ENCODE measurements around the gene KCNMA1.

KCNMA1 gene

DNA sequence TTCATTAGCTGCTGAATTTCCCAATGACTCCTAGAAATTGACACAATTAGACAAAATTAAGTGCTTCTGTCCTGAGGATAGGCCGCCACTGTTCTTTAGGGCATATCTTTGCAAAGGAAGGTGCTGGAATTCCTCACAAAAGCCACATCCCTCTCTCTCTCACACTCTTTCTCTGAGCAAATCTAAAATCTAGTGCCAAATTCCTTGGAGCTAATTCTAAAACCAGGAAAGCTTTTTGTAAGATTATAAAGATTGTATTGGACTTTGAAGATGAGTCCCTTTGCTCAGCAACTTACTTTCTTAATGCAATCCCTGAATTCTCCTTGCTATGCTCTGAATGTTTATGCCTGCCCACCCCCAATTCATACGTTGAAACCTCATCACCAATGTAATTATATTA, 288.9 kb downstream of the KCNMA1 start:
- Histone ChIP-seq H3K14ac (ENCODE audit: low read length) (no peak overlapping the region), H3K9me3 (replicated peaks in 1 of 2; ENCODE audit: control insufficient read depth in 2 of 2, insufficient read depth in 1 of 2, low read depth in 1 of 2, low read length in 2 of 2) (no peaks in the 10 kb centered on the region), H2BK15ac (ENCODE audit: low read length) (no peak overlapping the region), H3K4me1 (ENCODE audit: control insufficient read depth in 2 of 2, insufficient read depth in 1 of 2, low read depth in 1 of 2, low read length in 2 of 2) (peaks cover 0 to 7% of the 10 kb centered on the region in 2 donors), H2BK5ac (ENCODE audit: low read length) (no peak overlapping the region), H4K91ac (ENCODE audit: low read depth, low read length, poor library complexity) (no peak overlapping the region), H2AK5ac (ENCODE audit: low read depth, low read length) (no peak overlapping the region), H3K4ac (ENCODE audit: low read length) (no peak overlapping the region), H3K27ac (replicated peaks; ENCODE audit: low read length) (no peak overlapping the region), H3K36me3 (replicated peaks in 1 of 2; ENCODE audit: control insufficient read depth in 2 of 2, insufficient read depth in 2 of 2, low read length in 2 of 2) (no peaks in the 10 kb centered on the region), H2BK120ac (ENCODE audit: low read depth, low read length) (no peak overlapping the region), H3K18ac (ENCODE audit: low read length) (no peak overlapping the region), H2AFZ (ENCODE audit: low read length) (no peak overlapping the region), H3K4me2 (ENCODE audit: insufficient read depth, low read length, poor library complexity, severe bottlenecking) (no peak overlapping the region), H3K23ac (ENCODE audit: low read depth, low read length, poor library complexity) (no peak overlapping the region), H3K4me3 (ENCODE audit: low read length in 2 of 2) (no peak overlapping the region), H3K27me3 (ENCODE audit: control insufficient read depth in 3 of 3, insufficient read depth in 3 of 3, low read depth in 1 of 3, low read length in 3 of 3) (no peaks in the 10 kb centered on the region), H3K9ac (ENCODE audit: low read depth, low read length, poor library complexity) (no peak overlapping the region), H2BK12ac (ENCODE audit: low read length) (no peak overlapping the region), H4K8ac (ENCODE audit: low read depth, low read length) (no peak overlapping the region), H3K79me1 (ENCODE audit: low read depth, low read length) (no peaks in the 10 kb centered on the region)
- DNase-seq (ENCODE audit: low spot score) = no peak
- no CpG with 5 or more reads among the region's 2 CpGs for WGBS, 2 donors (ENCODE audit: extremely low coverage in 2 of 2, insufficient read length in 2 of 2, insufficient replicate concordance in 1 of 2)

DNA sequence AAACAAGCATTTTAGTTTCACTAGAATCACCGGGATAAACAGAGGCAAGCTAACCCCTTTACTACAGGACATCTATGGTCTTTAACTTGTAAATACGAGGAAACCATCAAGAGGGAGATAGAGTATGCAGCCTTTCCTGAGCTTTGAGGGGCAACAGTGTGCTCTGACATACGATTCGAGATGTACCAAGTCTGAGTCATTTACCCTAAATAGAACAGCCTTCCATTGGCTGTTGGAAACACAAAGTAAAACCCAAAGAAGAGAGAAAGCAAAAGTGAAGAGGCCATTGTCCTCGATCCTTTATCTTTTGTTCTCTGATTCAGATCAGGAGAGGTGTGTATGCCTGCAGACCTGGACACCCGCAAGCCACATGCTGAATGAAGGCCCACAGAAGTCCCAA, 289.5 kb downstream of the KCNMA1 start:
- H3K18ac ChIP-seq (ENCODE audit: low read length) = no peak overlapping the region
- no peak for DNase-seq (ENCODE audit: low spot score)
- H4K91ac ChIP-seq (ENCODE audit: low read depth, low read length, poor library complexity) = no peak overlapping the region
- no peak overlapping the region for H3K27ac ChIP-seq (replicated peaks; ENCODE audit: low read length)
- no peaks in the 10 kb centered on the region for H3K9me3 ChIP-seq (replicated peaks in 1 of 2; ENCODE audit: control insufficient read depth in 2 of 2, insufficient read depth in 1 of 2, low read depth in 1 of 2, low read length in 2 of 2)
- H2BK5ac ChIP-seq (ENCODE audit: low read length) = no peak overlapping the region
- H2AFZ ChIP-seq (ENCODE audit: low read length) = no peak overlapping the region
- H3K27me3 ChIP-seq (ENCODE audit: control insufficient read depth in 3 of 3, insufficient read depth in 3 of 3, low read depth in 1 of 3, low read length in 3 of 3) = no peaks in the 10 kb centered on the region
- H2AK5ac ChIP-seq (ENCODE audit: low read depth, low read length) = no peak overlapping the region
- H3K36me3 ChIP-seq (replicated peaks in 1 of 2; ENCODE audit: control insufficient read depth in 2 of 2, insufficient read depth in 2 of 2, low read length in 2 of 2) = no peaks in the 10 kb centered on the region
- H3K23ac ChIP-seq (ENCODE audit: low read depth, low read length, poor library complexity) = no peak overlapping the region
- no peak overlapping the region for H3K4ac ChIP-seq (ENCODE audit: low read length)
- H3K4me2 ChIP-seq (ENCODE audit: insufficient read depth, low read length, poor library complexity, severe bottlenecking) = no peak overlapping the region
- no peak overlapping the region for H2BK120ac ChIP-seq (ENCODE audit: low read depth, low read length)
- no peak overlapping the region for H3K4me3 ChIP-seq (ENCODE audit: low read length in 2 of 2)
- H2BK15ac ChIP-seq (ENCODE audit: low read length) = no peak overlapping the region
- no peak overlapping the region for H4K8ac ChIP-seq (ENCODE audit: low read depth, low read length)
- H3K4me1 ChIP-seq (ENCODE audit: control insufficient read depth in 2 of 2, insufficient read depth in 1 of 2, low read depth in 1 of 2, low read length in 2 of 2) = peaks cover 0 to 7% of the 10 kb centered on the region in 2 donors
- no peaks in the 10 kb centered on the region for H3K79me1 ChIP-seq (ENCODE audit: low read depth, low read length)
- no peak overlapping the region for H2BK12ac ChIP-seq (ENCODE audit: low read length)
- WGBS, 2 donors (ENCODE audit: extremely low coverage in 2 of 2, insufficient read length in 2 of 2, insufficient replicate concordance in 1 of 2) = no CpG with 5 or more reads among the region's 6 CpGs
- no peak overlapping the region for H3K14ac ChIP-seq (ENCODE audit: low read length)
- no peak overlapping the region for H3K9ac ChIP-seq (ENCODE audit: low read depth, low read length, poor library complexity)

DNA sequence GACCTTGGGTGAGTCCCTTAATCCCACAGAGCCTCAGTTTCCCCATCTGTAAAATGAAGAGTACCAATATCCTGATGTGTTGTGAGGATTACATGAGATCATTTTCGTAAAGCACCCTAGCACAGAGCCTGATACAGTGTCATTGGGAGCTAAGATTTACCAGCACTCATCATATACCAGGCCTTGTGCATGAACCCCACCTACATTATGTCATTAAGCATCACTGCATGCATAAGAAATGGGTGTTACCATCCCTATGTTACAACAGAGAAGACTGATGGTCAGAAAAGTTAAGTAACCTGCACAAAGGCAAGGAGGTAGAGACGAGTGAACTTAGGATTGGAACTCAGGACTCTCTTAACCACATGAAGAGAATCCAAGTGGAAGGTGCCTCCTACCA, 290.6 kb downstream of the KCNMA1 start:
- Histone ChIP-seq H2AFZ (ENCODE audit: low read length) (no peak overlapping the region), H2BK120ac (ENCODE audit: low read depth, low read length) (no peak overlapping the region), H4K8ac (ENCODE audit: low read depth, low read length) (no peak overlapping the region), H2AK5ac (ENCODE audit: low read depth, low read length) (no peak overlapping the region), H3K27ac (replicated peaks; ENCODE audit: low read length) (no peak overlapping the region), H3K27me3 (ENCODE audit: control insufficient read depth in 3 of 3, insufficient read depth in 3 of 3, low read depth in 1 of 3, low read length in 3 of 3) (no peaks in the 10 kb centered on the region), H3K79me1 (ENCODE audit: low read depth, low read length) (no peaks in the 10 kb centered on the region), H3K4me2 (ENCODE audit: insufficient read depth, low read length, poor library complexity, severe bottlenecking) (no peak overlapping the region), H3K4ac (ENCODE audit: low read length) (no peak overlapping the region), H3K4me1 (ENCODE audit: control insufficient read depth in 2 of 2, insufficient read depth in 1 of 2, low read depth in 1 of 2, low read length in 2 of 2) (peaks cover 0 to 7% of the 10 kb centered on the region in 2 donors), H3K9ac (ENCODE audit: low read depth, low read length, poor library complexity) (no peak overlapping the region), H3K4me3 (ENCODE audit: low read length in 2 of 2) (no peak overlapping the region), H3K18ac (ENCODE audit: low read length) (no peak overlapping the region), H3K9me3 (replicated peaks in 1 of 2; ENCODE audit: control insufficient read depth in 2 of 2, insufficient read depth in 1 of 2, low read depth in 1 of 2, low read length in 2 of 2) (no peaks in the 10 kb centered on the region), H2BK15ac (ENCODE audit: low read length) (no peak overlapping the region), H2BK12ac (ENCODE audit: low read length) (no peak overlapping the region), H3K14ac (ENCODE audit: low read length) (no peak overlapping the region), H3K23ac (ENCODE audit: low read depth, low read length, poor library complexity) (no peak overlapping the region), H3K36me3 (replicated peaks in 1 of 2; ENCODE audit: control insufficient read depth in 2 of 2, insufficient read depth in 2 of 2, low read length in 2 of 2) (no peaks in the 10 kb centered on the region), H4K91ac (ENCODE audit: low read depth, low read length, poor library complexity) (no peak overlapping the region), H2BK5ac (ENCODE audit: low read length) (no peak overlapping the region)
- WGBS, 2 donors (ENCODE audit: extremely low coverage in 2 of 2, insufficient read length in 2 of 2, insufficient replicate concordance in 1 of 2) = no CpG with 5 or more reads among the region's 2 CpGs
- DNase-seq (ENCODE audit: low spot score) = no peak

DNA sequence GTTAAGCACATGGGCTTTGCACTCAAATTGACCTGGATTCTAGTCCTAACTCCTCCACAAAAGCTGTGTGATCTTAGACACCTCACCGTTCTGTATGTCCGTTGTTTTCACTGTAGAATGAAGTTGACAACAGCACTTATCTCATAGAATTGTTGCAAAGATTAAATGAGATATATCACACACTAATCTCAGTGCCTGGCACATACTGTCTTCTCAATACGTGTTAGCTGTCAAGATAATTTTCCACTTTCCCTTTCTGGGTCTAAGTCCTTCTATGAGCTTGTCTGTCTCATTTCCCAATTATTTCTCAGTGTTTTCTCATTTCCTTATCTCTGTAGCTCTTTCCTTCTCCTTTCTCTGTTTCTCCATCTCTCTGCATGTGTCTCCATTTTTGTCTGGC, 296.6 kb downstream of the KCNMA1 start:
- H2BK12ac ChIP-seq (ENCODE audit: low read length) = no peak overlapping the region
- no peak overlapping the region for H3K4me2 ChIP-seq (ENCODE audit: insufficient read depth, low read length, poor library complexity, severe bottlenecking)
- H3K18ac ChIP-seq (ENCODE audit: low read length) = no peak overlapping the region
- DNase-seq (ENCODE audit: low spot score) = no peak
- H3K36me3 ChIP-seq (replicated peaks in 1 of 2; ENCODE audit: control insufficient read depth in 2 of 2, insufficient read depth in 2 of 2, low read length in 2 of 2) = no peaks in the 10 kb centered on the region
- H3K4me3 ChIP-seq (ENCODE audit: low read length in 2 of 2) = no peak overlapping the region
- no peak overlapping the region for H4K8ac ChIP-seq (ENCODE audit: low read depth, low read length)
- no peaks in the 10 kb centered on the region for H3K79me1 ChIP-seq (ENCODE audit: low read depth, low read length)
- H2BK15ac ChIP-seq (ENCODE audit: low read length) = no peak overlapping the region
- no CpG with 5 or more reads among the region's 3 CpGs for WGBS, 2 donors (ENCODE audit: extremely low coverage in 2 of 2, insufficient read length in 2 of 2, insufficient replicate concordance in 1 of 2)
- H3K4me1 ChIP-seq (ENCODE audit: control insufficient read depth in 2 of 2, insufficient read depth in 1 of 2, low read depth in 1 of 2, low read length in 2 of 2) = peaks cover 0 to 2% of the 10 kb centered on the region in 2 donors
- H3K14ac ChIP-seq (ENCODE audit: low read length) = no peak overlapping the region
- H3K23ac ChIP-seq (ENCODE audit: low read depth, low read length, poor library complexity) = no peak overlapping the region
- no peak overlapping the region for H3K27ac ChIP-seq (replicated peaks; ENCODE audit: low read length)
- peaks cover 0 to 3% of the 10 kb centered on the region in 2 donors for H3K9me3 ChIP-seq (replicated peaks in 1 of 2; ENCODE audit: control insufficient read depth in 2 of 2, insufficient read depth in 1 of 2, low read depth in 1 of 2, low read length in 2 of 2)
- no peaks in the 10 kb centered on the region for H3K27me3 ChIP-seq (ENCODE audit: control insufficient read depth in 3 of 3, insufficient read depth in 3 of 3, low read depth in 1 of 3, low read length in 3 of 3)
- no peak overlapping the region for H4K91ac ChIP-seq (ENCODE audit: low read depth, low read length, poor library complexity)
- no peak overlapping the region for H2AFZ ChIP-seq (ENCODE audit: low read length)
- no peak overlapping the region for H3K9ac ChIP-seq (ENCODE audit: low read depth, low read length, poor library complexity)
- no peak overlapping the region for H3K4ac ChIP-seq (ENCODE audit: low read length)
- no peak overlapping the region for H2AK5ac ChIP-seq (ENCODE audit: low read depth, low read length)
- no peak overlapping the region for H2BK120ac ChIP-seq (ENCODE audit: low read depth, low read length)
- H2BK5ac ChIP-seq (ENCODE audit: low read length) = no peak overlapping the region

Measured in neuronal stem cell (in vitro differentiated cells).